Upper lobe of right lung (tissue), 1 donor: ENCODE data around the gene RAB41. TPM values are rescaled to one million over a fixed set of nuclear protein-coding genes. Genes with fewer than 3 reads are reported as not detected.

Experiments used
- ATAC-seq: fragments of 200-7000 bp; cut with Tn5 transposase; one replicate; pipeline ENCODE4 v1.9.1; 2020; ENCODE audit warnings: mild to moderate bottlenecking, moderate library complexity
- DNase-seq: peaks from one replicate; pipeline ENCODE4 v3.0.0-alpha.2; 2020
- H3K27ac ChIP-seq: fragments of 200-600 bp; one replicate; pipeline ENCODE4 v1.8.0; 2022
- H3K27me3 ChIP-seq: fragments of 200-600 bp; one replicate; pipeline ENCODE4 v1.8.0; 2022; ENCODE audit warnings: mild to moderate bottlenecking
- H3K36me3 ChIP-seq: fragments of 200-600 bp; one replicate; pipeline ENCODE4 v1.8.0; 2022
- H3K4me1 ChIP-seq: fragments of 200-600 bp; one replicate; pipeline ENCODE4 v1.8.0; 2022
- H3K4me3 ChIP-seq: fragments of 200-600 bp; one replicate; pipeline ENCODE4 v1.8.0; 2022; ENCODE audit warnings: mild to moderate bottlenecking
- H3K9me3 ChIP-seq: fragments of 200-600 bp; one replicate; pipeline ENCODE4 v1.8.0; 2022
- intact Hi-C: fragments of 100-400 bp; cut with DNase I; formaldehyde crosslinking; loops from one replicate; pipeline ENCODE4 v1.11.0; 2022
- total RNA-seq: library from RNA; stranded (reverse); fragmentation: NEBNext Ultra II Directional; extraction: Animal tissue kit (Norgen Biotek cat#: 25700); gene quantifications from one replicate; pipeline ENCODE4 v1.2.1, GENCODE V29; 2021
- TF ChIP-seq, protein P1 (sequence below): fragments of 200-600 bp; IDR thresholded peaks from one replicate; pipeline ENCODE4 v1.8.0; 2022; ENCODE audit warnings: antibody characterized with exemption
- donor health status: DM: no; HTN: yes; CAD: no; lungs with severe emphysema.

RAB41 gene
- total RNA-seq, 1 donor from 2014 or later, result not detected

DNA sequence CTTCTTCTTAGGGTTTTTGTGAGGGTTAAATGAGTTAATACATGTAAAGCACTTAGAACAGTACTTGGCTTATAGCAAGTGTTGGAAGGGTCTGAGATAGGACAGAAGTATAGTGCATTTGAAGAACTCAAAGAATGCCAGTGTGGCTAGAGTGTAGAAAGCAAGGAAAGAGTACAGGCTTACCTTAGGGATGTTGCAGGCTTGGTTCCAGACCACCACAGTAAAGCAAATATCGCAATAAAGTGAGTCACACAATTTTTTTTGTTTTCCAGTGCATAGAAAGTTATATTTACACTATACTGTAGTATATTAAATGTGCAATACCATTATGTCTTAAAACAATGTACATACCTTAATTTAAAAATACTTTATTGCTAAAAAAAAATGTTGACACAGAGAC lies 49.2 kb downstream of the RAB41 start:
- H3K4me1 ChIP-seq, result no peaks in the 10 kb centered on the region
- intact Hi-C loops, result no loop called here
- no peaks in the 10 kb centered on the region for H3K27me3 ChIP-seq
- H3K9me3 ChIP-seq, result no peaks in the 10 kb centered on the region
- ATAC-seq (no peak), DNase-seq (no peak)
- TF ChIP-seq, protein P1, sequence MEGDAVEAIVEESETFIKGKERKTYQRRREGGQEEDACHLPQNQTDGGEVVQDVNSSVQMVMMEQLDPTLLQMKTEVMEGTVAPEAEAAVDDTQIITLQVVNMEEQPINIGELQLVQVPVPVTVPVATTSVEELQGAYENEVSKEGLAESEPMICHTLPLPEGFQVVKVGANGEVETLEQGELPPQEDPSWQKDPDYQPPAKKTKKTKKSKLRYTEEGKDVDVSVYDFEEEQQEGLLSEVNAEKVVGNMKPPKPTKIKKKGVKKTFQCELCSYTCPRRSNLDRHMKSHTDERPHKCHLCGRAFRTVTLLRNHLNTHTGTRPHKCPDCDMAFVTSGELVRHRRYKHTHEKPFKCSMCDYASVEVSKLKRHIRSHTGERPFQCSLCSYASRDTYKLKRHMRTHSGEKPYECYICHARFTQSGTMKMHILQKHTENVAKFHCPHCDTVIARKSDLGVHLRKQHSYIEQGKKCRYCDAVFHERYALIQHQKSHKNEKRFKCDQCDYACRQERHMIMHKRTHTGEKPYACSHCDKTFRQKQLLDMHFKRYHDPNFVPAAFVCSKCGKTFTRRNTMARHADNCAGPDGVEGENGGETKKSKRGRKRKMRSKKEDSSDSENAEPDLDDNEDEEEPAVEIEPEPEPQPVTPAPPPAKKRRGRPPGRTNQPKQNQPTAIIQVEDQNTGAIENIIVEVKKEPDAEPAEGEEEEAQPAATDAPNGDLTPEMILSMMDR, result no peak
- no peak overlapping the region for H3K4me3 ChIP-seq
- H3K36me3 ChIP-seq, result no peaks in the 10 kb centered on the region
- H3K27ac ChIP-seq, result no peak overlapping the region

DNA sequence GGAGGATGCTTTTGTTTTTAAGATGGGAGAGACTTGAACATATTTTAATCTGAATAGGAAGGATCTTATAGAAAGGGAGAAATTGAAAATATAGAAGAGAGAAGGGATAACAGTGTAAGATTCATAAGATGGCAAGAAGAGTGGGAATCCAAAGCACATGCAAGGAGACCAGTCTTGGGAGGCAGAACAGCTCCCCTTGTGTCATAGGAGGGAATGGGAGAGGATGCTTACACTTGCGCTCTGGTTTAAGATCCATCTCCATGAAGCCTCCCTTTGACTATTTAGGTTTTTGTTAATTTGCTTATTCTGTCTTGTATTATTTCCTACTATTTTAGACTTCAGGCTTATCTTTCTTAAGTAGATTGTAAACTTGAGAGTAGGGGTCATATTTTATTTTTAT lies 50.6 kb downstream of the RAB41 start:
- DNase-seq (no peak), ATAC-seq (no peak)
- Histone ChIP-seq H3K27ac (no peak overlapping the region), H3K4me3 (no peak overlapping the region), H3K27me3 (no peaks in the 10 kb centered on the region), H3K4me1 (no peaks in the 10 kb centered on the region), H3K36me3 (no peaks in the 10 kb centered on the region), H3K9me3 (no peaks in the 10 kb centered on the region)
- intact Hi-C loops, result no loop called here
- TF ChIP-seq, protein P1, result no peak

Other genes with a start within 250 kb of the RAB41 start
- 0.26 TPM for gene AWAT2, start 232.2 kb upstream of the RAB41 start, total RNA-seq
- gene OTUD6A, start 219.7 kb upstream of the RAB41 start, total RNA-seq, result not detected
- gene IGBP1, start 148.7 kb upstream of the RAB41 start, total RNA-seq, result 51.7 TPM
- not detected for gene DGAT2L6, start 104.7 kb upstream of the RAB41 start, total RNA-seq
- gene AWAT1, start 47.5 kb upstream of the RAB41 start, total RNA-seq, result not detected
- gene P2RY4, start 22.0 kb upstream of the RAB41 start, total RNA-seq, result 0.23 TPM
- not detected for gene ARR3, start 13.8 kb upstream of the RAB41 start, total RNA-seq
- gene PDZD11, start 7.8 kb downstream of the RAB41 start, total RNA-seq, result 23.6 TPM
- 0.75 TPM for gene KIF4A, start 7.9 kb downstream of the RAB41 start, total RNA-seq
- not detected for gene GDPD2, start 141.1 kb downstream of the RAB41 start, total RNA-seq
- 24.4 TPM for gene DLG3, start 162.7 kb downstream of the RAB41 start, total RNA-seq